ENCODE results near the gene MMRN2.
"Not testable (repeated sequence)": the region's sequence is repeated elsewhere in the genome, so short reads cannot be mapped to it uniquely, and the experiment has no call there.

The MMRN2 gene, protein sequence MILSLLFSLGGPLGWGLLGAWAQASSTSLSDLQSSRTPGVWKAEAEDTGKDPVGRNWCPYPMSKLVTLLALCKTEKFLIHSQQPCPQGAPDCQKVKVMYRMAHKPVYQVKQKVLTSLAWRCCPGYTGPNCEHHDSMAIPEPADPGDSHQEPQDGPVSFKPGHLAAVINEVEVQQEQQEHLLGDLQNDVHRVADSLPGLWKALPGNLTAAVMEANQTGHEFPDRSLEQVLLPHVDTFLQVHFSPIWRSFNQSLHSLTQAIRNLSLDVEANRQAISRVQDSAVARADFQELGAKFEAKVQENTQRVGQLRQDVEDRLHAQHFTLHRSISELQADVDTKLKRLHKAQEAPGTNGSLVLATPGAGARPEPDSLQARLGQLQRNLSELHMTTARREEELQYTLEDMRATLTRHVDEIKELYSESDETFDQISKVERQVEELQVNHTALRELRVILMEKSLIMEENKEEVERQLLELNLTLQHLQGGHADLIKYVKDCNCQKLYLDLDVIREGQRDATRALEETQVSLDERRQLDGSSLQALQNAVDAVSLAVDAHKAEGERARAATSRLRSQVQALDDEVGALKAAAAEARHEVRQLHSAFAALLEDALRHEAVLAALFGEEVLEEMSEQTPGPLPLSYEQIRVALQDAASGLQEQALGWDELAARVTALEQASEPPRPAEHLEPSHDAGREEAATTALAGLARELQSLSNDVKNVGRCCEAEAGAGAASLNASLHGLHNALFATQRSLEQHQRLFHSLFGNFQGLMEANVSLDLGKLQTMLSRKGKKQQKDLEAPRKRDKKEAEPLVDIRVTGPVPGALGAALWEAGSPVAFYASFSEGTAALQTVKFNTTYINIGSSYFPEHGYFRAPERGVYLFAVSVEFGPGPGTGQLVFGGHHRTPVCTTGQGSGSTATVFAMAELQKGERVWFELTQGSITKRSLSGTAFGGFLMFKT

DNA sequence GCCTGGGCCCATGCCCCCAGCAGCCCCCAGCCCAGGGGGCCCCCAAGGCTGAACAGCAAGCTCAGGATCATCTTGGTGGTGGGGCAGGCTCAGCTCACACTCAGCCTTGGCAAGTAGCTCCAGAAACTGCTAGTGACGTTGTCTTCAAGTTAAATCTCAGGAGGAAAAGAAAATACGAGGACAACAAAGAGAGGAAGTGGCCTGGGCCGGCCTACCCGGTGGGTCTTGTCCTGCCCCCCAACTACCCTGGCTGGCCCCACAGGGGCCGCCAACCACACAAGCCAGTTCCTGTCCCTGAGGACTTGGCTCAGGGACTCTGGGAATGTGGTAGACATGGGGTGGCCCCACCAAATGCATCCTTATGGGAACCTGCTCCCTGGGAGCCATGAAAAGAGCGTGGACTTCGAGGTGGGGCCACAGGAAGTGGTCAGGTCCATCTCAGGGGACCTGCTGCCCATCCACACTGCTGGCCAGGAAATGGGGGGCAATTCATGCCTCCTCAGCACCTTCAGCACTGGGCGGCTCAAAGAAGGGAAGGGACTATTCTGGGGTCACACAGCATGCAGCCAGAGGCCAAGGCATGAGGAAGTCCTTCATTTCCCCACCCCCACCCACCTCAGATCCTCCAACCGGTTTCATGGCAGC lies at the start of gene MMRN2:
MMRN2 (minus strand) TSS at position 145 of the 645 bp plus-strand sequence; CDS start at position 71, 74 bp downstream.
- DNase-seq = no peak

DNA sequence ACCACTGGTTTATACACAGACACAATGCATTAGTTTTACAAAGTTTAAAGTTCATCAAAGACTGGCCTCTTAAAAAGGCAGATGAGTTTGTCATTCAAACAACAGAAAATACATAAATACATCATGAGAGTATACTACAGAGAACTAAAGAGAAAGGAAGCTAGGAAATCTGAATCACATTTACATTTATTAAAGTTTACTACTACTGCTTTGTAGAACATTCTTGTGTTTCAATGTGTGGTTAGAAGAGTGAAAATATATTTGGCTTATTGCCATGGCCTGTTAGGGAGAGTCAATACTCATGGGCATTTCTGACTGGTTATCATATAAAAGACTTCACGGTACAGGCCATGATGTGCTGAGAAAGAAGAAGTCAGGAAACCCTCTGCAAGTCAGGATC lies 49.7 kb upstream of the MMRN2 start:
- not testable (repeated sequence) for DNase-seq

DNA sequence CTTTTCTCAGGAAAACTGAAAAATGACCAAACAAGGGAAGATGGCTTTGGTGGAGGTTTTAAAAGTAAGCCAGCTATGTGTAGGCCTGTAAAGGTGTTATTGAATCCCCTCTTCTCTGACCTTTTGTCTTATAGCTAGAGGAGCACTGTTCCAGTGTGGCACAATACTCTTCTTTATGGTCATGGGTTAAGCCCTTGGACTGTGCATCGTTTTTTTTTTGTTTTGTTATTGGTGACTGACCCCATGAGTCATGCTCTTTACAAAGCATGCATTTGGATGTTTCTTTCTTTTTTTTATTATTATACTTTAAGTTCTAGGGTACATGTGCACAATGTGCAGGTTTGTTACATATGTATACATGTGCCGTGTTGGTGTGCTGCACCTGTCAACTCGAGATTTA lies 43.1 kb upstream of the MMRN2 start:
- no peak for DNase-seq

DNA sequence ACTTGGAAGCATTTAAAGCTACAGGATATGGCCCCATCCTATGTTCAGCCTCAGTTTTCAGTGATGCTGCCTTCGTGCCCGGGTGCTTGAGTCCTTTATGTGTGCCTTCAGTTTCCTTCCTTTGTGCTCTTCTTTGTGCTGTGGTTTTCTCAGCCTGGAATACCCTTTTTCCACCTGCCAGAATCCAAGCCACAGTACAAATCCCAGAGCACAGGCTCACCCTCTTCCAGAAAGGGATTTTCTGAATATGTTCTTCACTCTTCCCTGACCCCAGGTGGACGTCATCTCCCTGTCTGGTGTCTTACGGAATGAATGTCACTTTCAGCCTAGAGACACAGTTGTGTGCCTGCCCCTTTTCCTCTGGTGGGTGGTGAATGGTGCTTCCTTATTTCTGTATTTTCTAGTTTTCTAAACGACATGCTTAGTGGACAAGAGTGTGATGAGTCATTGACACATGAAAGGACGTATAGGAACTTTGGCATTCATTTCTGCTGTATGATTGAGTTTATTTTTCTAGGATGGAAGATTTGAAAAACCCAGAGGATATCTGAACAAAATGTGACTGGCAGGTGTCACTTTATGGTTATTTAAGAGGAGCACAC lies 42.5 kb upstream of the MMRN2 start:
- DNase-seq = not testable (repeated sequence)

GRCh38 chr10:86992929-86993328 lies 35.5 kb upstream of the MMRN2 start:
- no peak for DNase-seq

DNA sequence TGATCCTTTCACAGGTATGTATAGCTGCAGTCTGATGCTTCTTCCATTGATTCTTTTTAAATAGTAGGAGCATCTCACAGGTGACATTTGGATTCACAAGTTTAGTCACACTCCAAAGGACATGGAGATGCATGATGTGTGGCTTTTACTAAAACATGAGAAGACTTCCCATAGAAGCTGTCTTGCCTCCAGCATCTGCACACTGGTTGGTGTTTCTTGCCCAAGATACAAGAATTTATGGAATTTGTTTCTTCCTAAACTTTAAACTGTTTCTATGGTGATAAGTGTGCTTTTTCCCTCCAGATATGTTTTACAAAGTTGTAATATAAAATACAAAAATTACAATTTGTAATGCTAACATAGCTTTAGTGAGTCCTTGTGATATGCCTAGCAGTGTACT lies 35.0 kb upstream of the MMRN2 start:
- DNase-seq = no peak

DNA sequence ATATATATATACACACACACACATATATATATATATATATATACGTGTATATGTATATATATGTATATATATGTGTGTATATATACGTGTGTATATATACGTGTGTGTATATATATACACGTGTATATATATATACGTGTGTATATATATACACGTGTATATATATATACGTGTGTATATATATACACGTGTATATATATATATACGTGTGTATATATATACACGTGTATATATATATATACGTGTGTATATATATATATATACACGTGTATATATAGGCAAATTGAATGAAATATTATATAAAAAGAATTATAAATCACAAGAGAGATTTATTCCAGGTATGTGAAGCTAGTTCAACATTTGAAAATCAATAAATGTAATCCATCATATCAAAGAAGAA lies 33.9 kb upstream of the MMRN2 start:
- DNase-seq = not testable (repeated sequence)

DNA sequence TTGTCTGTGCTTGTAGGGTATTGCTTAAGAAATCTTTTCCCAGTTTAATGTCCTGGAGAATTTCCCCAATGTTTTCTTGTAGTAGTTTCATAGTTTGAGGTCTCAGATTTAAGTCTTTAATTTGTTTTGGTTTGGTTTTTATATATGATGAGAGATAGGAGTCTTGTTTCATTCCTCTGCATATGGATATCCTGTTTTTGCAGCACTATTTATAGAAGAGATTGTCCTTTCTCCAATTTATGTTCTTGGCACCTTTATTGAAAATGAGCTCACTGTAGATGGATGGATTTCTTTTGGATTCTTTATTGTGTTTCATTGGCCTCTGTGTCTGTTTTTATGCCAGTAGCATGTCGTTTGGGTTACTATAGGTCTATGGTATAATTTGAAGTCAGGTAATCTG lies 31.1 kb upstream of the MMRN2 start:
- no peak for DNase-seq

GRCh38 chr10:86984498-86984897 lies 27.1 kb upstream of the MMRN2 start:
- not testable (repeated sequence) for DNase-seq

DNA sequence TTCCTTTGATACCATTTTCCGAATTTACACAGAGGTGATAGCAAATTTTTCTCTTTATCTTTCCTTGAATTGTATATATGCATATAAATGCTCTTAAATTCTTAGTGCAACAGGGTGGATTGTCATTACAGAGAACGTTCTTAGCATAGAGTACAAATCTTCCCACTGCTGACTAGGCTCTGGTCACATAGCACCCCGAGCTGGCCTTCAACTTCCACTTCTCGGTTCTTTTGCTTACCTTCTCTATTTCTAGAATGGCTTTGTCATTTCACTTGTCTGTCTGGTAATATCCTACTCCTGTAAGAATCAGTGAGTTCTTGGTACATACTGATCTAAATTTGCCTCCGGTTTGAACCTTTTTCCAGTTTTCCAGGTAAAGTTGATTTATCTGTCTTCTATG lies 24.3 kb upstream of the MMRN2 start:
- DNase-seq = no peak

DNA sequence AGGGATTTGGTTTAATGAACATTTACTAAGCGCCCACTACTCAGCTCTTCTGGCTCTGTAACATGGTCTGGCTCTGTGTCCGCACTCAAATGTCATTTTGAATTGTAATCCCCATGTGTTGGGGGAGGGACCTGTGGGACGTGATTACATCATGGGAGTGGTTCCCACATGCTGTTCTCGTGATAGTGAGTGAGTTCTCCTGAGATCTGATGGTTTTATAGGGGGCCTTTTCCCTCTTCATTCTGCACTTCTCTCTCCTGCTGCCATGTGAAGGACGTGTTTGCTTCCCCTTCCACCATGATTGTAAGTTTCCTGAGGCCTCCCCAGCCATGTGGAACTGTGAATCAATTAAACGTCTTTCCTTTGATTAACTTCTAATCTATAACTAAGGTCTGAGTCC lies 23.6 kb upstream of the MMRN2 start:
- not testable (repeated sequence) for DNase-seq

- DNase-seq = no peak
These were observed 22.6 kb upstream of the MMRN2 start for GRCh38 chr10:86979977-86980448.

DNA sequence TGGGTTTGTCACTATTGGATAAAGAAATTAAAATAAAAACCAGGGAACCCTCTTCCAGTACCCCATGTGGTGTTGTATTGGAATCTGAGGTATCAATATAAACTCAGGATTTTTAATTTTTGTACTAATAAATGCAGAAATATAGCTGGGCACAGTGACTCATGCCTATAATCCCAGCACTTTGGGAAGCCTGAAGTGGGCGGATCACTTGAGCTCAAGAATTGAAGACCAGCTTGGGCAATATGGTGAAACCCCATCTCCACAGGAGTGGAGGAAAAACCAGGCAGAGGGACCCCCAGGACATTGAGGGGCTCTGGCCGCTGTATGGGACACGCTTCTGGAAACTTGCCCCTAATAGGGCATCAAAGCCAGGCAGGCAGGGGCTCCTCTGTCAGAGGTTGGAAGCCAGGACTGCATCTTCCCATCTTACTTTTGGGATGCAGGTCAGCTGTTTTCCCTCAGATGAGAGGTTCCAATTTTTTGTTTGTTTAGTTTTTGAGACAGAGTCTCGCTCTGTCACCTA lies 21.9 kb upstream of the MMRN2 start:
- DNase-seq = no peak

DNA sequence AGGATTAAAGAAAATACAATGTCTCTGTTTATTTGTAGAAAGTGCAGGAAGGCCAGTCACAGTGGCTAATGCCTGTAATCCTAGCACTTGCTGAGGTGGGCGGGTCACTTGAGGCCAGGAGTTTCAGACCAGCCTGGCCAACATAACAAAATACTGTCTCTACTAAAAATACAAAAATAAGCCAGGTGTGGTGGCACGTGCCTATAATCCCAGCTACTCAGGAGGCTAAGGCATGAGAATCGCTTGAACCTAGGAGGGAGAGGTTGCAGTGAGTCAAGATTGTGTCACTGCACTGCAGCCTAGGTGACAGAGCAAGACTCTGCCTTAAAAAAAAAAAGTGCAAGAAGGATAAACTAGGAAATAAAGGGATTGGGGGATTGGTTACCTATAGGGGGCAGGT lies 21.0 kb upstream of the MMRN2 start:
- DNase-seq = not testable (repeated sequence)

GRCh38 chr10:86976362-86977056 lies 19.1 kb upstream of the MMRN2 start:
- DNase-seq = no peak

DNA sequence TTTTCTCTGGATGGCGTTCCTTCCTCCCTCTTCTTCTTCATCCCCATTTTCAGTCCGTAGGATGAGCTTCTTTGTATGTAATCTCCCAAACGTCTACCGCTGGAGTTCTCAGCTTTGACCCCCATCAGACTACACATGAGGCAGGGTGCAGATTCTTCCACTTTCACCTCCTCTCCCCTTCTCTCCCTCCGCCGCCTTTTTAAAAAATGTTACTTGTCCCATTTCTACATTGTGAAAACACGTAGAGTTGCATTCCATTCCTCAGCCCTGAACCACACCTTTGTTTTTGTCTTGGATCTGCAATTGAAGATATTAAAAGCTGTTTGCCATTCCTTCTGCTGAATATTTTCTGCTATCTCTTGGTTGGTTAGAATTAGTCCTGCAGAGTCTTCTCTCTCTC lies 17.1 kb upstream of the MMRN2 start:
- DNase-seq = no peak

DNA sequence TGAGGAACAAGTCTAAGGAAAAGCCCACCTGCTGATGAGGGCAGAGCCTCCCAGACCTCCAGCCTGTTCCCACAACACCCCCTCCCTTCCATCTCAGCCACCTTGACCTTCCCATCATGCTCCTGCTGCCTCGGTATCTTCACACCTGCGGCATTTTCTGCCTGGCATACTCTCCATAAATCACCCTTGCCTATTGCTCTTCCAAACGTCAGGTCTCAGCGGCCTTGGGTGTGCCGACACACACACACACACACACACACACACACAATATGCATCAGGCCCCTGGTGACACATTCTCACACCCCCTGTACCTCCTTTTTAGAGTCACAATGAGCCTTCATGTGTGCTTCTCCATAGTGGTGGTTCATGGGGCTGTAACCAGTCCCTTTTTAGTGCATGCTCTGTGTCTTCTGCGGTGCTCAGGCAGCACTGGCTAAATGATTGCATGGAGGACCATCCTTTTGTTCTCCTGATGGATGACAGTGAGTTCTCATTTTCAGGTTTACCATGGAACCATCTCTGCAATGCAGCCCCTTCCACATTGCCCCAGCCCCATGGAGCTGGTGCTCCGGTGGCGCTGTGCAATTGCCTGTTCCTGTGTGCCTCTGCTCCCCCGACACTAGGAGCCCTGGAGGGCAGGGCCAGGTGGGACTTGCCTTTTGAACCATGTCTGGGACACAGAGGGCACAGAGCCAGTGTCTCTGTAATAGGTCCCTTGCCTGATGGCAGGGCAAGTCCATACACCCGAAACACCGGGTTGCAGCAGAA lies 15.4 kb upstream of the MMRN2 start:
- no peak for DNase-seq

DNA sequence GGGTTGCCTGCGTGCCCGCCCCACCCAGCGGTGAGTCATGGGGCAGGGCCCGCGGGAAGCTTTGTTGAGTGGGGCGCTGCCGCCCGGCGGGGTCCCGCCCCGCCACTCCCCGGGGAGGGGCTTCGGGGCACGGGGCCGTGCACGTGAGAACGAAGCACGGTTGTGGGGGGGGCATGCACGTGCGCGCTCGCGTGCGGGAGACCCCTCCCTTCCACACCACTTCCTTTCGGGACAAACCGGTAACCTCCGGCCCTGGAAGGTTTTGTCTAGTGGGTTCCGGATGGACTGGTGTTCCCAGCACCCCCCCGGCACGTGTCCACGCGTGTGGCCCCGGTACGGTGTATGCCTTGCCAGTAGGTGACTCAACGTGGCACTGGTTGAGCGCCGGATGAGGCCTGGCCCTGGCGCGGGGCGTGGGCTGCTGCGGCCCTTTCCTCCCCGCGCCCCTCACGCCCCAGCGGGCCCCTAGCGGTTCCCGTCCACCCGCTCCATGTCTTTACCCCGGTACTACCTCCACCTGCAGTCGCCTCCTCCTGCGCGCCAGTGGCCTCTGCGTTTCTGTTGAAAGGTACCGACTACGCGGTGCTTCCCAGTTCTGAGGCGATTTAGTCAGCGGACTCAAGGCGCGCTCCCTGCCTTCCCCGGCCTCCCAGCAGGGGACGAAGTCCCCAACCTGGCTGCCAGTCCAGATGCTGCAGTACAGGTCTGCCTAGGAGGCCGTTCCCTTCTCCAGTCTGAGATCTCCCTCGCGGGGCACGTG lies 14.0 kb upstream of the MMRN2 start:
- peak; percentile 63 for DNase-seq

GRCh38 chr10:86970982-86971231 lies 13.5 kb upstream of the MMRN2 start:
- no peak for DNase-seq

DNA sequence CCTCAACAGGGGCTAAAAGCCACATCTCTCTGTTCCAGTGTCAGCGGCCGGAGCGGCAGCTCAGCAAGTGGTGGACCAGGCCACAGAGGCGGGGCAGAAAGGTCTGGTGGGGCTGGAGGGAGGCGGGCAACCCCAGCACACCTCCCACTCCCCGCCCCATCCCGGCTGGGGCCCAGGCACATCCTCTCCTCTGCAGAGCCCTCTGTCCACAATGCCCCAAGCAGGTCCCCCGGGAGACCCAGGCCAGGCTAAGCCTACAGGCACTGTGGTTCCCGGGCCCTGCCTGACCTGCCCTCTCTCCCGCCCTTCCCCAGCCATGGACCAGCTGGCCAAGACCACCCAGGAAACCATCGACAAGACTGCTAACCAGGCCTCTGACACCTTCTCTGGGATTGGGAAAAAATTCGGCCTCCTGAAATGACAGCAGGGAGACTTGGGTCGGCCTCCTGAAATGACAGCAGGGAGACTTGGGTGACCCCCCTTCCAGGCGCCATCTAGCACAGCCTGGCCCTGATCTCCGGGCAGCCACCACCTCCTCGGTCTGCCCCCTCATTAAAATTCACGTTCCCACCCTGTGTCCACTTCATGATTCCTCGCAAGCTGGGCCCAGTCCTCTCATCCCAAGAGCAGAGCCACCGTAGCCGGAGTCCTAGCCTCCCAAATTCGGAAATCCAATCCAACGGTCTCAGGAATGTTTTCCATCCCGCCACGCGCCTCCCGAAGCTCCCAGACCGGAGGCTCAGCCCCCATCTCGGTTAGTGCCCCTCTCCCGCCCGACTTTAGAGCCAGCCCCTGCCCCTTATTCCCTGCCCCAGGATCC lies 13.0 kb upstream of the MMRN2 start:
- no peak for DNase-seq
